ENCODE data around the gene ATE1.
"Not testable (repeated sequence)": the region's sequence is repeated elsewhere in the genome, so short reads cannot be mapped to it uniquely, and the experiment has no call there.

The ATE1 gene

DNA sequence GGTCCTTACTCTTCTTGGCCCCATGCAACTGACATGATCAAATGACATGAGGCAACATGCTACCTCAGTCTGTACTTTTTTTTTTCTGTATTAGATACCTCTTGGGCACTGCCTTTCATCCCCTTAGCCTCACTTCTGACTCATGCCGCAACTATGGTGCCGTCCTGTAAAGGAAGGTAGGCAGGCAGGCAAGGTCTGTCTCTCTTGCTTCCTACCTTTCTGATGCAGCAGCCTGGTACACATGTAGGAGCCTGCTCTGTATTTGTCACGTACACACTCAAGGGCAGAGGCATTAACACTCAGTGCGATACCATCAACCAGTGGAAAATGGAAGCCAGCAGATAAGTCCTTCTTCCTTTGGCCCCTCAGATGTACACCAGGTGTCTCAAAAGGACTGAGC lies 146.7 kb downstream of the ATE1 start:
- no peak for DNase-seq

DNA sequence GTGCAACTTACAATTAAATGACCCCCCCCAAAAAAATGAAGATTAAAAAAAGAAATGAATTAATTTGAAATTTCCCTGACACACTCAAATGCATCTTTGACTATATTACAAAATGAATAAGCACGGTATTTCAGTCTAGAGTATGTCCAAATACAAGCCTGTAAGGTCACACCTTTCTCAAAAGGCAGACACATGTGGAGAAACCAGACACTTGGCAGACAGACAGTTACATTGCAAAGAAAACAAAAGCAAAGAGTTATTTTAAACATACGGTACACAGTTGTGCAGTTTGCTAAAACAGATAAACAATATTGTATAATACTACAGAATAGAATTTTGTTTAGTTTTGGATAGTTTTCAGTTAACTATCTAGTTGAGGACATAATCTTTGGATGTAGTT lies 153.0 kb downstream of the ATE1 start:
- no peak for DNase-seq

DNA sequence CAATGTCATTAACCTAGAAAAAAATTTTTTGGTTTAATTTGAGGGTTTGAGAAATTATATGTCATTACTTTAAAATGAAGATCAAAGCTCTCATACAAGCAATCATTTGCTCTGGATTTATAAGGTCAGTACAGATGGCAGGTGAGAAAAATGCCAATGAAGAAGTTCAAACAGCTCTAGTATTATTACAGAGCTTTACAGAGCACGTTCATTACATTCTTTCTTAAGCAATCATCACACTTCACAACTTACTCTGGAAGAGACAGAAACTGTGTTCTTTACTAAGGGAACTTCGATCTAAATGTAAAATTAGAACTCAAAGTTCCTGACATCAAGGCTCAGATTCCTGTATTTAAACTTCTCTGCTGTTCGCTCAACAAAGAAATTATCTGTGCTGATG lies 153.4 kb downstream of the ATE1 start:
- DNase-seq = no peak

- no peak for DNase-seq
Observed at GRCh38 chr10:121772884-121773283, 154.9 kb downstream of the ATE1 start.

DNA sequence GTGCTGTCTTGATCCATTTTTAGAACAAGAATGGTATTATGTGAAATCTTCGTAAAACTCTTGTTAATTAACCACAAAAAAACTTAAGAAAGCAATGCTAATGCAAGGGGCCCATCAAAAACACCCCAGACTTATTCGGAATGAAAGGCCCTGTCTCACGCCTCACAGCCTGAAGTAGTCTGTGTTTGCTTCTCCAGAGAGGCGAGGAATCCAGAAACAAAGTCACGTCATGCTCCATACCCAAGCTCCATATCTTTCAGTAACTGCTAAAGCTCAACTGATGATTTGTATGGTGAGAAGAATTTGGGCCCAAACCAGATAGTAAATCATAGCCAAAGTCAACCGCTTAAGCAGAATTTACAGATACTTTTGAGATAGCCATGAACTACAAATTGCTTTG lies 155.4 kb downstream of the ATE1 start:
- no peak for DNase-seq

GRCh38 chr10:121771966-121772365 lies 155.9 kb downstream of the ATE1 start:
- no peak for DNase-seq

GRCh38 chr10:121766426-121766825 lies 161.4 kb downstream of the ATE1 start:
- DNase-seq = no peak

DNA sequence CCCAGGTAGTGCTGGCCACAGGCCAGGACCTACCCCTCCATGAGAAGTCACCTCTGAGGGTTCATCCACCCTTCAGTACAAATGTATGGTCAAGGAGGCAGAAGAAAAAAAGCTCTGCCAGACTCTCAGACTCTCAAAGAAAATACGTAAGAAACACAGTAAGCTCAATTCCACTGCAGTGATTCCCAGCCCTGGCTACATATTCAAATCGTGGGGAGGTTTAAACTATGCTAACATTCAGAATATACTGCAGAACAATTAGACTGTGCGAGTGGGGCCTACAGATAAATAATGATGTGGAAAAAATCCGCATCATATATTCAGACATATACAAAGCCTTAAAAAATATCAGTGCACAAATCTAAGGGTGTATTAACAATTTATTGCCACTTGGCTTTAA lies 162.6 kb downstream of the ATE1 start:
- DNase-seq = no peak

DNA sequence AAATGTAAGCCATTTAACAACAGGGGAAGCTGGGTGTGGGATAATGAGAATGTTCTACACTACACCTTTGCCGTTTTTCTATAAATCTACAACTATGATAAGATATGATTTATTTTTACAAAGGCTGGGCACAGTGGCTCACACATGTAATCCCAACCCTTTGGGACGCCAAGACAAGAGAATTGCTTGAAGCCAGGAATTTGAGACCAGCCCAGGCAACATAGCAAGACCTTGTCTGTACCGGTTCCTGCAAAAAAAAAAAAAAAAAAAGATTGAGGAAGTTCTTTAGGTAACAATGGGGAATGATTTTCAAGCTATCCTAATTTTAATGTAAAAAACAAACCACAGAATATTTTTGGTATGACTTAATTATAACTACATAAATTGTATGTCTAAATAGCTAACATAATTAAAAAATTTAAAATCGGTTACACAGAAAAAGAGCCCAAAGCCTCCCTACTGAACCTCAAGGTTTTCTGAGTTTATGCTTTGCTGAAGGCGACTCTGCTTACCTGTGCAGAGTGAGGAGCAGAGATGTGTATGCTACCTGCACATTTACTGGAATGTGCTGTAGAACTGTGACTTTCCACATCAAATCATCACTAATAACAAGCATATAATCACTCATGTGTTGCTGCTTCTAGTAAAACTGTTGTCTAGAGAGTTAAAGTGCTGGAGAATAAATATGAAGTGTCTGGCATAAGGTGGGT lies 163.4 kb downstream of the ATE1 start:
- no peak for DNase-seq

DNA sequence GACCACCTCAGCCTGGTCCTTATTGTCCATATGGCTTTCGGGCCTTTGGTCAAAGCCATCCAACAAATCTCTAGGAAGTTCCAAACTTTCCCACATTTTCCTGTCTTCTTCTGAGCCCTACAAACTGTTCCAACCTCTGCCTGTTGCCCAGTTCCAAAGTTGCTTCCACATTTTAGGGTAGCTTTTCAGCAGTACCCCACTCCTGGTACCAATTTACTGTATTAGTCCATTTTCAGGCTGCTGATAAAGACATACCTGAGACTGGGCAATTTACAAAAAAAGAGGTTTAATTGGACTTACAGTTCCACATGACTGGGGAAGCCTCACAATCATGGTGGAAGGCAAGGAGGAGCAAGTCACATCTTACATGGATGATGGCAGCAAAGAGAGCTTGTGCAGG lies 170.6 kb downstream of the ATE1 start:
- not testable (repeated sequence) for DNase-seq

DNA sequence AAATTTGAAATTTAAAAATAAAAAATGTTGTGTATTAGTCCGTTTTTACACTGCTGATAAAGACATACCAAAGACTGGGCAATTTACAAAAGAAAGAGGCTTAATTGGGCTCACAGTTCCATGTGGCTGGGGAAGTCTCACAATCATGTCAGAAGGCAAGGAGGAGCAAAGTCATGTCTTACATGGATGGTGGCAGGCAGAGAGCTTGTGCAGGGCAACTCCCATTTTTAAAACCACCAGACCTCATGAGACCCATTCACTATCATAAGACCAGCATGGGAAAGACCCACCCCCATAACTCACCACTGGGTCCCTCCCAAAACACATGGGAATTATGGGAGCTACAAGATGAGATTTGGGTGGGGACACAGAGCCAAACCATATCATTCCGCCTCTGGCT lies 172.3 kb downstream of the ATE1 start:
- DNase-seq = not testable (repeated sequence)

- no peak for DNase-seq
Observed at GRCh38 chr10:121754666-121755065, 173.2 kb downstream of the ATE1 start.

DNA sequence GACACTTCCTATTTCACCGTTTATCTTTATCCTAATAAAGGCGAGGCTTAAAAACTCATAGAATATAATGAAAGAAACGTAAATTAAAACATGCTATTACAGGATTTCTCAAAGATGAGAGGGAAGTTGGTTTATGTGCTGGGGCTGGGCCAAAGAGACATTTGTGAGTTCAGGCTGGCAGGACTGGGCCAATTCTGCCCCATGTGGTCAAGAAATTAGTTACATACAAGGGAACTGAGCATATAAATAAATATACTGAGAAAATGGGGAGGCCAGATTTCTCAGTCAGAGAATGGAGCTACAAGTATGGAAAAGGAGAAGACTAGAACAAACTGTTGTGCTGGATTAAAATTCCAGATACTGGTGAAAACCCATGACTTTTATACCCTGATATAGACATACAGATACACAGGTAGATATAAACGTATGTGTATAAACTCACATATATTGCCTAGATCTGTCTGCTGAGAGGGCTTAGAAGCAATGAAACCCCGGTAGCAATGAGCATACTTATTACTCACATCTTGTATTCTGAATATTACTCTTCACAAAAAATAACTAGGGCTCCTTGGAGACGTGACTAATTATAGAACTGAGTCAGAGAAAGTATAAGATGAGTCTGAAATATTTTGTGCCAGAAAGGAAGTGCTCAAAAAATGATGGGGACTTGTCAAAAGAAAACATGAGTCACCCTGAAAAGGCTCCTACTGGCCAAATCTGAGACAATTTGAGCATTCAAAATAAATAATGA lies 173.9 kb downstream of the ATE1 start:
- no peak for DNase-seq

DNA sequence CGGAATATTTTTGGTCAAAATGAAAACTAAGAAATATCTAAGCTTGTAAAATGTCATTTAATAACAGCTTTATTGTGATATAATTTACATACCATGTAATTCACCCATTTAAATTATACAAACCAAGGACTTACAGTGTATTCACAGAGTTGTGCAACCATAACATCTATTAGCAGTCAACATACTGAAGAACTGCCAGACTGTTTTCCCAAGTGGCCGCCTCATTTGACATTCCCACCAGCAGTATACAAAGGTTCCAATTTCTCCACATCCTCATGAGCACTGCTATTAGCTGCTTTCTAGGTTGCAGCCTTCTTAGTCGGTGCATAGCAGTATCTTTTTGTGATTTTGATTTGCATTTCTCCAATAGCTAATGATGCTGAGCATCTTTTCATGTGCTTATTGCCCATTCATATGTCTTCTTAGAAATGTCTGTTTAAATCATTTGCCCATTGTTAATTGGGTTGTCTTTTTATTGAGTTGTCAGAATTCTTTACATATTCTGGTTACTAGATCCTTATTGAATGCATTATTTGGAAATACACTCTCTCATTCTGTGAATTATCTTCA lies 176.6 kb downstream of the ATE1 start:
- DNase-seq = no peak

DNA sequence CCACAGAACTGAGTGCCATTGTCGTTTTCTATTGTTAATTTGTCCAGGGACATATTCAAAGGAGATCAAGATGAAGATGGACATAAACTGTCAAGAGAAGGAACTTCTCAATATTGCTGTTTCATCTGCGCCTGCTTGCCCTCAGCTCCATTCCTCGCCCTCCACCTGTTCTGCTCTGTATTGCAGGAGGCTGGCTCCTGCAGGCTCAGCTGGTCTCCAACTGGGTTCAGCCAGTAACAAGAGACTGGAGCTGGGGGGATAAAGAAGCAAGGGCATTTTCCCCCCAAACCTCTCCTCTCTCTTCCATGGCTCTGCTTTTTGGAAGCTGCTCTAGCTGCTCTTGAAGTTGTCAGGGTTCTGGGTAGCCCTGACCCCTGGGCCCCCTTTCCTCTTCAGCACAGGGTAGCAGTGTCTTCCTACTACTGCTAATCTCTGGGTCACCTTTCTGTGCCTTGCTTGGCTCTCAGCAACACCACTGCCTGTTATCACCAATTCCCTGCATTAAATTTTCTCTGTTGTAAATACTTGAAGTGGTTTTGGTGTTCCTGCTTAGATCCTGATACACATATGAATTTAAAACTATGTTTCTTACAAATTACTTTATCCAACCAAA lies 180.6 kb downstream of the ATE1 start:
- DNase-seq = no peak

GRCh38 chr10:121741248-121741792 lies 186.5 kb downstream of the ATE1 start:
- DNase-seq = no peak

DNA sequence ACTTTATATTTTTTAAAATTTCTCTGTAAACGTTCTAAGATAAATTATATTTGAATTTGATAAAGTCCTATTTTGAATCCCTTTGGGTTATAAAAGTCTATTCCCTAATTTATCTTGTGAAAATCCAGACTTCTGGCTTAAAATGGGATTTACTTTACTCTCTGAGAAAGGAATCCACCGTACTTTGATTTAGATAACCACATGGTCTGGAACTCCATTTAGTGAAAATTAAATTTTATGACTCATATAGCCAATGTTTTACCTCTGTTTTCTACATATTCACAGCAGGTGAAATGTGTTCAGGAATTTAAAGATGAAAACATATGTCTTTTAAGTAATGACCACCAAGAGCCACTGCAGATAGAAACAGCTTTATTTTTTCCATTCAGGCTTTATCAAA lies 187.8 kb downstream of the ATE1 start:
- DNase-seq = no peak

- DNase-seq = no peak
Observed at GRCh38 chr10:121739114-121739513, 188.7 kb downstream of the ATE1 start.

GRCh38 chr10:121736315-121737130 lies 191.3 kb downstream of the ATE1 start:
- DNase-seq = no peak

GRCh38 chr10:121735263-121735662 lies 192.6 kb downstream of the ATE1 start:
- no peak for DNase-seq

DNA sequence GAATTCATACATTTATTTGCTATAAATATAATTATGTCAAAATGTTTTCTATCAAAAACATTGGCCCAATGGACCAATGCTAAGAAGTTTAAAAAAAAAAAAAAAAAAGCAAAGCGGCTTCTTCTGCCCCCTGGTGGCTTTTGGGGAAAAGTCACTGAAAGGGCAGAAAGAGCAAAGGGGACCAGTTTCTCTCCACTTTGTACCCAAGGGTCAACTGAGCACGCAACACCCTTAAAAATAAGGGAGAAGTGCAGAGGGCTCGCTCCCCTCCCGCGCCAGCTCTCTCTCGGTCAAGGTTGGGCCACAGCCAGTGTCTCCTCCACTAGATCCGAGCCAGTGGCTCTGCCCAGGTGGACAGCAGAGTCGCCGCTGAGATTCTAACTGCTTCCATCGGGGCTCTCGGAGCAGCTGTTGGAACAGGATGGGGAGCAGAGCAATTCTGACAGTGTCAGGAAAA lies 193.2 kb downstream of the ATE1 start:
- DNase-seq = no peak

DNA sequence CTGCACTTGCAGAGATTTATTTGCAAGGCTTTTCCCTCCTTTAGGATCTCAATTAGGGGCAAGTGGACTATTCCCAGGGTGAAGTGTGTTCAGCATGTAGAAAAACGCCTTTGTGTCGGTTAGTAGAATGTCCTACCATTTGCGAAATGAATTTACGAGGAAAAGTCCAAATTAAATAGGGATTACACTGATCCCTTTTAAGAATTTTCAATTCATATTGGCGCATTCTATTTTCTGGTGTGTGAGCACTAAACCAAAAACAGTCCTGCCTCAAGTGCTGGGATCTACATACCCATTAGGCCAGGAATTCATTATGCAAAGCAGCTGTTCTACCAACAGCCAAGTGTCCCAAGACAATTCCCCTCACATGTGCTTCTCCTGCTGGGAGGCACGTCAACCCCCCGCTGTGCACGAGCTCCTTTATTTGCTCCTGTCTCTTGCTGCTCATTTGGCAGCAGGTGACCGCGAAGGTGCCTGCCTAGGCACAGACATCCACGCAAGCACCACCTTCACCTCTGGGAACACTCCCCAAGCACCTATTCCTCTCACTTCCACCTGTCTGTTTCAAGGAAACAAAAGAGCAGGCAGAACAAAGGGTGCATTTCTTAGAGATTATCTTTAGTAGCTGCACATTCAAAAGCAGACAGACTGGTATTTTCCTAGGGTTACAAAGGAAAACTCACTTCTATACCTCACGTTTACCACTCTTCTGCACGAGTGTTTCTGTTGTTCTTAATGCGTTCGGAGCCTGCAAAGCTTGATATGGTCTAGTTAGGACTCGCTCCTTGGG lies 195.0 kb downstream of the ATE1 start:
- DNase-seq = no peak

Data from activated CD4-positive, alpha-beta T cell treated with anti-CD3 and anti-CD28 coated beads, Interleukin-2, amount 50 U/mL, for 4 hours (primary cell).